Breast epithelium (tissue), 4 donors: ENCODE data around the gene ACMSD. TPM values are rescaled to one million over a fixed set of nuclear protein-coding genes. Genes with fewer than 3 reads are reported as not detected.

Source experiments
- DNase-seq, 2 donors: peaks; one replicate each; pipeline ENCODE4 v3.0.0-alpha.2; 2019; ENCODE audit warnings: low spot score in 2 of 2
- H3K27ac ChIP-seq, 2 donors: fragments of 200-600 bp; sonication (generic) in 1 of 2; one replicate each; pipeline ENCODE4 v1.5.1; 2016 to 2019; ENCODE audit warnings: mild to moderate bottlenecking in 1 of 2
- H3K27me3 ChIP-seq, 2 donors: fragments of 200-600 bp; sonication (generic) in 1 of 2; one replicate each; pipeline versions ENCODE4 v1.5.1 to v1.6.0; 2017 to 2019; ENCODE audit warnings: control low read depth in 1 of 2, mild to moderate bottlenecking in 1 of 2
- H3K36me3 ChIP-seq: fragments of 200-600 bp; one replicate; pipeline ENCODE4 v1.5.1; 2019
- H3K4me1 ChIP-seq, 2 donors: fragments of 200-600 bp; sonication (generic); one replicate each; pipeline ENCODE4 v1.5.1; 2016 to 2019; ENCODE audit warnings: control low read depth in 1 of 2
- H3K4me3 ChIP-seq, 3 donors: fragments of 200-600 bp; sonication (generic); 1 replicate in 2 of 3; 2 replicates in 1 of 3; pipeline ENCODE4 v1.5.1; 2016 to 2019; ENCODE audit warnings: mild to moderate bottlenecking in 3 of 3, moderate library complexity in 2 of 3
- H3K9me3 ChIP-seq, 2 donors: fragments of 200-600 bp; sonication (generic) in 1 of 2; one replicate each; pipeline ENCODE4 v1.5.1; 2016 to 2019; ENCODE audit warnings: control low read depth in 1 of 2
- CTCF ChIP-seq, 3 donors: fragments of 450-650 bp; IDR thresholded peaks; one replicate each; pipeline ENCODE4 v1.5.1; 2016 to 2017; ENCODE audit warnings: antibody characterized with exemption in 3 of 3, mild to moderate bottlenecking in 3 of 3, moderate library complexity in 3 of 3
- POLR2A ChIP-seq: fragments of 450-650 bp; IDR thresholded peaks from one replicate; pipeline ENCODE4 v1.6.1; 2016; ENCODE audit warnings: antibody characterized with exemption, mild to moderate bottlenecking, moderate library complexity
- POLR2AphosphoS5 ChIP-seq, 3 donors: sonication (generic); formaldehyde crosslinking; IDR thresholded peaks; one replicate each; pipeline ENCODE4 v1.6.1; 2017; ENCODE audit warnings: antibody characterized with exemption in 3 of 3
- intact Hi-C: fragments of 100-400 bp; cut with DNase I; formaldehyde crosslinking; loops from one replicate; pipeline ENCODE4 v1.15.1; 2023; ENCODE audit warnings: low total_unique reads
- total RNA-seq, 3 donors: library from RNA; depleted of rRNA; stranded (reverse); fragments of >200 nt; gene quantifications; one replicate each; pipeline ENCODE4 v1.1.0, GENCODE V29; 2016

Gene ACMSD
- total RNA-seq, 3 donors from 2014 or later, result 0.59 TPM; not detected in 2

DNA sequence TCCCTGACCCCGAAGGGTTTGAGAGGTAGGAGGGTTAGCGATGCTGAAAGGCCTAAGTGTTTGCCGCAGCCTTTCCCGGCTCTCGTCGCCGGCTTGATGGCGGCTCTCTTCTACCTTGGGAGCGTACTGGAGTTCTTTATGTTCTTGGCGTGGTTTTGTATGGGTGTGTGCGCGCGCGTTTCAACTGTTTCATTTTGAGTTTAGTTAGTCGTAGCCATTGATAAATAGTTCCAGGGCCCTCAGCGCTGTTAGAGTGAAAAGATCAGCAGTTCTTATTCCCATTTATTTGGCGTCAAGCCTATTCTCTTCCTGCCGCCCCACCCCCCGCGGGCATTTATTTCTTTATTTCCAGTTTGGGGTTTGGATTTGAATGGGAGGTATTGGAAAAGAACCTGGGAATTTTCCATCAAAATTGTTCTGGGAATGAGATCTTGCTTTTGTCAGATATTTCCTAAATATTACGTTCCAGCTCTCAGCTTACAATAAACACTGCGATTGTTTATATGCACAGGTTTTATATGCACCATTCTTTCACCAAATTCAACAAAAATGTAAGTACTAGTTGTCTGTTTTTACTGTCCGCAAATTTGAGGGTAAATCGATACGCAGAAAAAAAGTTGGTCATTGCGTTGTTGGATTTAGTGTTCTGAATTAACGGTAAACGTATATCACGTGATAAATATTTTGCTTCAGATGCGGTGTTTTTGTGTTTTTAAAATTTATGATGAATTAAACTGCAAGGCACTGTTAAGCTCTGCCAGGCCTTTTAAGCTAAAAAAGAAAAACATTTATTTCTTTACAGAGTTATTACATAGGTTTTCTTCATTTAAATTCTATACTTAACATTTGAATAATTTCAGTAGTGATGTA, 81.2 kb downstream of the ACMSD start:
- intact Hi-C loops, result no loop called here
- peak overlapping the region; percentile 96 to 97 (median 96) for H3K4me3 ChIP-seq
- no peaks in the 10 kb centered on the region for H3K36me3 ChIP-seq
- no peaks in the 10 kb centered on the region for H3K27me3 ChIP-seq
- H3K9me3 ChIP-seq, result no peaks in the 10 kb centered on the region
- H3K27ac ChIP-seq, result peak overlapping the region; percentile 99
- DNase-seq, result no peak
- TF ChIP-seq POLR2AphosphoS5 (IDR thresholded peaks at IDR 0.05) (no peak), CTCF (IDR thresholded peaks at IDR 0.05) (no peak), POLR2A (no peak)
- H3K4me1 ChIP-seq, result peaks cover 0 to 19% of the 10 kb centered on the region in 2 donors

GRCh38 chr2:134924912-134925311, 86.5 kb downstream of the ACMSD start:
- no peak overlapping the region for H3K27ac ChIP-seq
- intact Hi-C loops, result no loop called here
- H3K36me3 ChIP-seq, result no peaks in the 10 kb centered on the region
- no peak for DNase-seq
- no peak overlapping the region for H3K4me3 ChIP-seq
- peaks cover 0 to 19% of the 10 kb centered on the region in 2 donors for H3K4me1 ChIP-seq
- H3K9me3 ChIP-seq, result no peaks in the 10 kb centered on the region
- no peak for TF ChIP-seq CTCF (IDR thresholded peaks at IDR 0.05)
- TF ChIP-seq POLR2AphosphoS5 (IDR thresholded peaks at IDR 0.05), result no peak
- TF ChIP-seq POLR2A, result no peak
- H3K27me3 ChIP-seq, result no peaks in the 10 kb centered on the region

- no peaks in the 10 kb centered on the region for H3K9me3 ChIP-seq
Measured at GRCh38 chr2:134926231-134926931, 88.0 kb downstream of the ACMSD start.

DNA sequence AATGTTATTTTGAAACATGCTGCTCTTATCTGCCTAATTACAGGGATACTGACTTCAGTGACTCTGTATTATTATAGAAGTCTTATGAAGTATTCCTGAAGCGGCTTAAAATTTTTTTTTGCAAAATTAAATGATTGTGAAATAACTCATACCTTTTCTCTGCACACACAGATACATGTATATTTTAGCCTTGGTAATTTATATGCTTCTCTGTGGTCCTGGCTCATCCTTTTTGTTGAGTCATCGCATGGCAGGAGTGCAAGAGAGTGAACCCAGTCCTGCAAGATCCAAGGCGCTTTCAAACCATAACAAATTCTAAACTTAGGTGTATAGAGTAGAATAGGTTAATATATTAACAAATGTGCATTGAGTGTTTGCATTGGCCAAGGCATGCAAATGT, 88.8 kb downstream of the ACMSD start:
- H3K27ac ChIP-seq, result no peak overlapping the region
- no peaks in the 10 kb centered on the region for H3K9me3 ChIP-seq
- no peak overlapping the region for H3K4me3 ChIP-seq
- TF ChIP-seq POLR2A (no peak), POLR2AphosphoS5 (IDR thresholded peaks at IDR 0.05) (no peak), CTCF (IDR thresholded peaks at IDR 0.05) (no peak)
- H3K36me3 ChIP-seq, result no peaks in the 10 kb centered on the region
- no peak for DNase-seq
- H3K4me1 ChIP-seq, result peaks cover 0 to 10% of the 10 kb centered on the region in 2 donors
- no peaks in the 10 kb centered on the region for H3K27me3 ChIP-seq
- intact Hi-C loops, result no loop called here

More at GRCh38 chr2:134926231-134926931, 88.0 kb downstream of the ACMSD start:
- DNase-seq, result no peak
- no peak overlapping the region for H3K4me3 ChIP-seq
- TF ChIP-seq CTCF (IDR thresholded peaks at IDR 0.05) (no peak), POLR2AphosphoS5 (IDR thresholded peaks at IDR 0.05) (no peak), POLR2A (no peak)
- no peak overlapping the region for H3K27ac ChIP-seq
- H3K27me3 ChIP-seq, result no peaks in the 10 kb centered on the region
- intact Hi-C loops, result no loop called here
- peaks cover 0 to 10% of the 10 kb centered on the region in 2 donors for H3K4me1 ChIP-seq
- H3K36me3 ChIP-seq, result no peaks in the 10 kb centered on the region
